ENCODE data around the gene SCT. TPM values are rescaled to one million over a fixed set of nuclear protein-coding genes. Genes with fewer than 3 reads are reported as not detected.

SCT gene, protein sequence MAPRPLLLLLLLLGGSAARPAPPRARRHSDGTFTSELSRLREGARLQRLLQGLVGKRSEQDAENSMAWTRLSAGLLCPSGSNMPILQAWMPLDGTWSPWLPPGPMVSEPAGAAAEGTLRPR
- not detected for total RNA-seq
- 1 to 10 TPM; 1.6 to 3.0 (median 2.5) TPM for polyA plus RNA-seq (ENCODE audit: insufficient read length in 6 of 6)
- long read RNA-seq, donor 1, partial matches to known transcripts, result 0 of 2 reads
- long read RNA-seq, donor 1, other reads (novel, unspliced or antisense), result 0 of 2 reads
- long read RNA-seq, donor 2, partial matches to known transcripts, result 0 of 4 reads
- long read RNA-seq, donor 2, other reads (novel, unspliced or antisense), result 0 of 4 reads
- long read RNA-seq, donor 3, partial matches to known transcripts, result 0 of 1 reads
- long read RNA-seq, donor 3, other reads (novel, unspliced or antisense), result 0 of 1 reads
- long read RNA-seq, donor 4, result 0 reads
- long read RNA-seq, donor 5, partial matches to known transcripts, result 6 of 9 reads
- long read RNA-seq, donor 5, other reads (novel, unspliced or antisense), result 0 of 9 reads
- long read RNA-seq, donor 6, transcript SCT-201 (4 exons, 366 nt), result major isoform, 6 of 6 reads
- long read RNA-seq, donor 6, partial matches to known transcripts, result 0 of 6 reads
- long read RNA-seq, donor 6, other reads (novel, unspliced or antisense), result 0 of 6 reads
- long read RNA-seq, donor 7, result 0 reads
- long read RNA-seq, donor 8, partial matches to known transcripts, result 0 of 3 reads
- long read RNA-seq, donor 8, other reads (novel, unspliced or antisense), result 0 of 3 reads
- long read RNA-seq, donor 9, result 0 reads
- long read RNA-seq, donor 10, result 0 reads
- long read RNA-seq, donor 11, partial matches to known transcripts, result 0 of 1 reads
- long read RNA-seq, donor 11, other reads (novel, unspliced or antisense), result 0 of 1 reads
- long read RNA-seq, donor 12, partial matches to known transcripts, result 0 of 2 reads
- long read RNA-seq, donor 12, other reads (novel, unspliced or antisense), result 0 of 2 reads

DNA sequence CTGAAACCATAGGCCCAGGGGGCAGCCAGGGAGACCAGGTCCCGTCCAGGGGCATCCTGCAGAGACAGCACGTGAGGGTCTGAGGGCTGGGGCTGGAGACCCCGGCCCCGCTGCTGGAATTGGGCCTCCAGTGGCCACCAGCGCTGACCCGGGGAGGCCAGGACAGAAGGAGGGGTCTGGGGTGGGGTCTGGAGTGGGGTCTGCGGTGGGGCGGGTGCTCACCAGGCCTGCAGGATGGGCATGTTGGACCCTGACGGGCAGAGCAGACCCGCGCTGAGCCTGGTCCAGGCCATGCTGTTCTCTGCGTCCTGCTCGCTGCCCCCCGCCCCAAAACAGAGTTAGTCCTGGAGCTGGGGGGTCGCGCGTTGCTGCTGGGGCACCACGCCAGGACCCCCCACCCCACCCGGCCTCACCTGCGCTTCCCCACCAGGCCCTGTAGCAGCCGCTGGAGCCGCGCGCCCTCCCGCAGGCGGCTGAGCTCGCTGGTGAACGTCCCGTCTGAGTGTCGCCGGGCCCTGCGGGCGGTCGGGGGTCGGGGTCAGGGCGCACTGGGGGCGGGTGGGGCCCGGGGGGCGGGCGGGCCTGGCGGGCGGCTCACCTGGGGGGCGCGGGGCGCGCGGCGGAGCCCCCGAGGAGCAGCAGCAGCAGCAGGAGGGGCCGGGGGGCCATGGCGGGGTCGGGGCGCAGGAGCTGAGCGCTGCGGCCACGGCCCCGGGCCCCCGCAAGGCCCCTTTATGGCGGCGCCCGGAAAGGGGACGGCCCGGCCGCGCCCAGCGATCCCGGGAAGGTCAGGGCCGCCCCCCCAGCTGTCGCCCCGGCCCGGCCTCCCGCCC, at the start of gene SCT:
Gene SCT, minus strand, starts transcription at position 707 of the 833 bp plus-strand sequence. Its CDS starts 38 bp downstream, at position 669.
- Histone ChIP-seq H3K4me1 (peaks cover 0 to 2% of the 10 kb centered on the region in 2 donors), H3K4me3 (no peak within 1 kb of the TSS), H3K36me3 (no peaks in the 10 kb centered on the region), H3K27me3 (peaks cover 14 to 46% of the 10 kb centered on the region in 2 donors), H3K9me3 (no peaks in the 10 kb centered on the region), H3K27ac (no peak within 1 kb of the TSS)
- intact Hi-C loops (cut with DNase I), result no loop called here
- no peak for ATAC-seq
- no peak for DNase-seq
- TF ChIP-seq, protein P1, sequence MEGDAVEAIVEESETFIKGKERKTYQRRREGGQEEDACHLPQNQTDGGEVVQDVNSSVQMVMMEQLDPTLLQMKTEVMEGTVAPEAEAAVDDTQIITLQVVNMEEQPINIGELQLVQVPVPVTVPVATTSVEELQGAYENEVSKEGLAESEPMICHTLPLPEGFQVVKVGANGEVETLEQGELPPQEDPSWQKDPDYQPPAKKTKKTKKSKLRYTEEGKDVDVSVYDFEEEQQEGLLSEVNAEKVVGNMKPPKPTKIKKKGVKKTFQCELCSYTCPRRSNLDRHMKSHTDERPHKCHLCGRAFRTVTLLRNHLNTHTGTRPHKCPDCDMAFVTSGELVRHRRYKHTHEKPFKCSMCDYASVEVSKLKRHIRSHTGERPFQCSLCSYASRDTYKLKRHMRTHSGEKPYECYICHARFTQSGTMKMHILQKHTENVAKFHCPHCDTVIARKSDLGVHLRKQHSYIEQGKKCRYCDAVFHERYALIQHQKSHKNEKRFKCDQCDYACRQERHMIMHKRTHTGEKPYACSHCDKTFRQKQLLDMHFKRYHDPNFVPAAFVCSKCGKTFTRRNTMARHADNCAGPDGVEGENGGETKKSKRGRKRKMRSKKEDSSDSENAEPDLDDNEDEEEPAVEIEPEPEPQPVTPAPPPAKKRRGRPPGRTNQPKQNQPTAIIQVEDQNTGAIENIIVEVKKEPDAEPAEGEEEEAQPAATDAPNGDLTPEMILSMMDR (IDR thresholded peaks at IDR 0.05), result no peak

- Histone ChIP-seq H3K36me3 (peaks cover 0 to 79% of the 10 kb centered on the region in 2 donors), H3K4me3 (no peak overlapping the region), H3K4me1 (no peaks in the 10 kb centered on the region), H3K27me3 (no peaks in the 10 kb centered on the region), H3K27ac (no peak overlapping the region), H3K9me3 (no peaks in the 10 kb centered on the region)
- TF ChIP-seq, protein P1 (IDR thresholded peaks at IDR 0.05), result no peak
- intact Hi-C loops (cut with DNase I), result no loop called here
- DNase-seq (no peak), ATAC-seq (no peak)
Observed at GRCh38 chr11:674406-674805, 47.4 kb upstream of the SCT start.

DNA sequence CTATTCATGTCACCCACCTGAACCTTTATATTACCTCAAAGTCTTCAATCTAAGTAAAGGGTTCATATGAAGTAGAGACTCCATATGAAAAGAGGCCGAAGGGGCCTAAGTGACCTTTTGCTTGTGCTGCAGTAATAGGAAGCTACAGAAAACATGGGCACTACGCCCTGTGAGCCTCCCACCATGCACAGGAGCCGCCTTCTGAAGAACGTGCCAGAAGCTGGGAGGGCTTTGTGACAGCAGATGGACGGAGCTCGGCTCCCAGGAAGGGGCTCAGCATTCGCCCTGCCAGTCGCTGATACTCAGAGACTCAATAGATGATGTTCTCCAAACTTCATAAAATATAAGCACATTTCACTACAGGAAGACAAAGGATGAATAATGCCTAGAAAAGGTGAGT, 46.9 kb upstream of the SCT start:
- Histone ChIP-seq H3K4me1 (no peaks in the 10 kb centered on the region), H3K27ac (no peak overlapping the region), H3K9me3 (no peaks in the 10 kb centered on the region), H3K4me3 (no peak overlapping the region), H3K27me3 (no peaks in the 10 kb centered on the region), H3K36me3 (peaks cover 0 to 79% of the 10 kb centered on the region in 2 donors)
- ATAC-seq, result no peak
- intact Hi-C loops (cut with DNase I), result no loop called here
- no peak for DNase-seq
- TF ChIP-seq, protein P1 (IDR thresholded peaks at IDR 0.05), result no peak

DNA sequence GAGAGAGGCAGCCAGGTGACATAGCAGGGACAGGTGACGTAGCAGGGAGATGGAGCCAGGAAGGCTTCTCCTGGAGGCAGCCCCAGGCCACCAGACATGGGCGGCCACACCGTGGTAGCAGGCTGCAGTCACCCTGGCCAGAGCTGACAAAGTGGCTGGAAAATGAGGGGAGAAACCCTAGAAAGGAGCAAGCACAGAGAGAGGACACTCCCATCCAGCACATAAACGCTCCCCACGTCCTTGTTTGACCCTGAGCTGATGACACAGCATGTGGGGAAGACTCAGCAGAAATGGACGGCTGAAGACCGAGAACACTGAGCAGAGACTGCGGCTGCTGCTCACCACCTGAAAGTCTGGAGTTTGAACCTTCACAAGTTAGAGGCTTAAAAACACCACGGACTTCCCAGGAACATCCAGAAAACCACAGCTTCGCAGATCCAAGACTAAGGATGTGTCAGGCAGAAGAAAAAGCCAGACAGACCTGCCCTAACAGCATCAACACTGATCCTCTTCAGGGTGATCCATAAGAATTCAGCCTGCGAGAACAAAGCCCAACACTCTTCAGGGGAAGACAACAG, 38.8 kb upstream of the SCT start:
- H3K36me3 ChIP-seq, result peaks cover 0 to 57% of the 10 kb centered on the region in 2 donors
- H3K9me3 ChIP-seq, result no peaks in the 10 kb centered on the region
- H3K27me3 ChIP-seq, result no peaks in the 10 kb centered on the region
- ATAC-seq (peak; percentile 60), DNase-seq (no peak)
- TF ChIP-seq, protein P1 (IDR thresholded peaks at IDR 0.05), result no peak
- intact Hi-C loops (cut with DNase I), result no loop called here
- no peak overlapping the region for H3K27ac ChIP-seq
- H3K4me1 ChIP-seq, result peaks cover 0 to 8% of the 10 kb centered on the region in 2 donors
- no peak overlapping the region for H3K4me3 ChIP-seq

All from left lung (tissue), 14 donors.